HUES48 (cell line): Measurements from ENCODE around the gene NR1D1.
A peak's percentile ranks its signal among the peaks of the same experiment; 100 is the strongest.

Experiments used
- H3K27ac ChIP-seq: one replicate; pipeline ENCODE4 v1.7.0; 2013; ENCODE audit warnings: low read depth, low read length, inconsistent platforms
- H3K27me3 ChIP-seq: 2 replicates; pipeline ENCODE4 v1.6.1; 2013; ENCODE audit warnings: mild to moderate bottlenecking, low read length; ENCODE audit not compliant: control insufficient read depth, insufficient read depth
- H3K36me3 ChIP-seq: 2 replicates; pipeline ENCODE4 v1.6.1; 2013; ENCODE audit warnings: low read length; ENCODE audit not compliant: control insufficient read depth, insufficient read depth
- H3K4me1 ChIP-seq: 2 replicates; pipeline ENCODE4 v1.6.1; 2013; ENCODE audit warnings: mild to moderate bottlenecking, low read length; ENCODE audit not compliant: control insufficient read depth, insufficient read depth
- H3K4me3 ChIP-seq: 2 replicates; pipeline ENCODE4 v1.5.1; 2013; ENCODE audit warnings: mild to moderate bottlenecking, low read depth, low read length
- H3K9ac ChIP-seq: 2 replicates; pipeline ENCODE4 v1.6.1; 2013; ENCODE audit warnings: mild to moderate bottlenecking, low read depth, low read length, moderate library complexity
- H3K9me3 ChIP-seq: 2 replicates; pipeline ENCODE4 v1.6.1; 2013; ENCODE audit warnings: low read length; ENCODE audit not compliant: control insufficient read depth, insufficient read depth

NR1D1 gene

GRCh38 chr17:40101367-40102210 lies 1.2 kb upstream of the NR1D1 start:
- peak overlapping the region; percentile 88 for H3K27ac ChIP-seq
- H3K4me1 ChIP-seq = peaks cover 54% of the 10 kb centered on the region
- no peak overlapping the region for H3K4me3 ChIP-seq
- H3K27me3 ChIP-seq = peaks cover 37% of the 10 kb centered on the region
- H3K36me3 ChIP-seq = peaks cover 5% of the 10 kb centered on the region; the same call in 1 of the 2 replicates
- no peaks in the 10 kb centered on the region for H3K9me3 ChIP-seq
- H3K9ac ChIP-seq = no peak overlapping the region

GRCh38 chr17:40100669-40101366 lies 429 bp upstream of the NR1D1 start:
- peaks cover 12% of the 10 kb centered on the region for H3K36me3 ChIP-seq
- H3K27ac ChIP-seq = peak overlapping the region; percentile 88
- peak overlapping the region; percentile 61 for H3K4me3 ChIP-seq
- peaks cover 29% of the 10 kb centered on the region for H3K27me3 ChIP-seq
- no peak overlapping the region; the same call in 1 of the 2 replicates for H3K9ac ChIP-seq
- peaks cover 50% of the 10 kb centered on the region for H3K4me1 ChIP-seq
- no peaks in the 10 kb centered on the region for H3K9me3 ChIP-seq

- H3K36me3 ChIP-seq = peaks cover 21% of the 10 kb centered on the region
- peaks cover 22% of the 10 kb centered on the region for H3K27me3 ChIP-seq
- H3K4me3 ChIP-seq = peak overlapping the region; percentile 61
- H3K9ac ChIP-seq = no peak overlapping the region; the same call in 1 of the 2 replicates
- H3K4me1 ChIP-seq = peaks cover 42% of the 10 kb centered on the region
- no peak overlapping the region for H3K27ac ChIP-seq
- no peaks in the 10 kb centered on the region for H3K9me3 ChIP-seq
Observed at GRCh38 chr17:40099619-40100418, 570 bp downstream of the NR1D1 start.

GRCh38 chr17:40098846-40099618 lies 1.4 kb downstream of the NR1D1 start:
- Histone ChIP-seq H3K9me3 (no peaks in the 10 kb centered on the region), H3K27me3 (peaks cover 22% of the 10 kb centered on the region), H3K4me3 (peak overlapping the region; percentile 61), H3K4me1 (peaks cover 36% of the 10 kb centered on the region), H3K27ac (peak overlapping the region; percentile 53), H3K36me3 (peaks cover 28% of the 10 kb centered on the region), H3K9ac (no peak overlapping the region)

GRCh38 chr17:40097931-40098845 lies 2.2 kb downstream of the NR1D1 start:
- Histone ChIP-seq H3K9ac (no peak overlapping the region), H3K36me3 (peaks cover 36% of the 10 kb centered on the region), H3K4me3 (peak overlapping the region; percentile 42), H3K27me3 (peaks cover 22% of the 10 kb centered on the region), H3K4me1 (peaks cover 31% of the 10 kb centered on the region), H3K9me3 (no peaks in the 10 kb centered on the region), H3K27ac (peak overlapping the region; percentile 53)

GRCh38 chr17:40097087-40097486 lies 3.3 kb downstream of the NR1D1 start:
- no peak overlapping the region for H3K27ac ChIP-seq
- H3K27me3 ChIP-seq = peaks cover 22% of the 10 kb centered on the region
- peaks cover 26% of the 10 kb centered on the region for H3K4me1 ChIP-seq
- H3K9ac ChIP-seq = no peak overlapping the region; the same call in 1 of the 2 replicates
- no peak overlapping the region for H3K4me3 ChIP-seq
- H3K9me3 ChIP-seq = no peaks in the 10 kb centered on the region
- peaks cover 40% of the 10 kb centered on the region for H3K36me3 ChIP-seq

GRCh38 chr17:40095944-40096791 lies 4.2 kb downstream of the NR1D1 start:
- H3K27me3 ChIP-seq = peaks cover 18% of the 10 kb centered on the region
- no peak overlapping the region for H3K9ac ChIP-seq
- peaks cover 27% of the 10 kb centered on the region for H3K4me1 ChIP-seq
- no peak overlapping the region for H3K4me3 ChIP-seq
- peaks cover 40% of the 10 kb centered on the region for H3K36me3 ChIP-seq
- H3K9me3 ChIP-seq = no peaks in the 10 kb centered on the region
- no peak overlapping the region for H3K27ac ChIP-seq

- Histone ChIP-seq H3K9ac (no peak overlapping the region), H3K36me3 (peaks cover 40% of the 10 kb centered on the region), H3K27me3 (peaks cover 15% of the 10 kb centered on the region), H3K4me3 (no peak overlapping the region), H3K27ac (no peak overlapping the region), H3K4me1 (peaks cover 22% of the 10 kb centered on the region), H3K9me3 (no peaks in the 10 kb centered on the region)
Observed at GRCh38 chr17:40095351-40095943, 4.9 kb downstream of the NR1D1 start.

GRCh38 chr17:40094874-40095273 lies 5.5 kb downstream of the NR1D1 start:
- Histone ChIP-seq H3K4me3 (no peak overlapping the region), H3K9me3 (no peaks in the 10 kb centered on the region), H3K9ac (no peak overlapping the region), H3K4me1 (peaks cover 18% of the 10 kb centered on the region), H3K27ac (no peak overlapping the region), H3K27me3 (peaks cover 10% of the 10 kb centered on the region), H3K36me3 (peaks cover 40% of the 10 kb centered on the region)
